Astrocyte (in vitro differentiated cells and primary cell): Measurements from ENCODE around the gene ADGRB3.

Experiments used
- EZH2 ChIP-seq: IDR thresholded peaks from 2 replicates; pipeline ENCODE4 v1.6.1; 2012; ENCODE audit warnings: mild to moderate bottlenecking, low read length, inconsistent platforms; ENCODE audit not compliant: insufficient read depth
- TF ChIP-seq, protein P1 (sequence below): IDR thresholded peaks from 2 replicates; pipeline ENCODE4 v1.5.1; 2011; ENCODE audit warnings: low read depth, mild to moderate bottlenecking, inconsistent platforms, low read length, moderate library complexity; ENCODE audit not compliant: insufficient read depth

DNA sequence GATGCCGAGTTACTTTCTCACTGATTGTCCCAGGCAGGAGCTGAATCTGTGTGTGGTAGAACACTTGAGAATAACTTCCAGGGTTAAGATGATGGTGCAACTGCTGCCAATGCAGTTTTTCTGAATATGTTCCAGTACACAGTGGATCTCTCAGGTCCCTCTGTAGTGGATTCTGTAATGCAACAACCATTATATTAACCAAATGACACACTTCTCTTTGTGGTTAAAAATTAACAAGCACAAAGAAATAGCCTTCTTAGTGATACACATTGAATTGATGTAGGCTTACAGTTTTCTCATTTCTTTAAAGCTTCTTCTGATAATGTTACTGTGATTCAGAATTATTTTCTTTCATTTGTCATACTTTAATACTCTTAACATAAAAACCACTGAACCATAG, 383.8 kb downstream of the ADGRB3 start:
- TF ChIP-seq, protein P1, sequence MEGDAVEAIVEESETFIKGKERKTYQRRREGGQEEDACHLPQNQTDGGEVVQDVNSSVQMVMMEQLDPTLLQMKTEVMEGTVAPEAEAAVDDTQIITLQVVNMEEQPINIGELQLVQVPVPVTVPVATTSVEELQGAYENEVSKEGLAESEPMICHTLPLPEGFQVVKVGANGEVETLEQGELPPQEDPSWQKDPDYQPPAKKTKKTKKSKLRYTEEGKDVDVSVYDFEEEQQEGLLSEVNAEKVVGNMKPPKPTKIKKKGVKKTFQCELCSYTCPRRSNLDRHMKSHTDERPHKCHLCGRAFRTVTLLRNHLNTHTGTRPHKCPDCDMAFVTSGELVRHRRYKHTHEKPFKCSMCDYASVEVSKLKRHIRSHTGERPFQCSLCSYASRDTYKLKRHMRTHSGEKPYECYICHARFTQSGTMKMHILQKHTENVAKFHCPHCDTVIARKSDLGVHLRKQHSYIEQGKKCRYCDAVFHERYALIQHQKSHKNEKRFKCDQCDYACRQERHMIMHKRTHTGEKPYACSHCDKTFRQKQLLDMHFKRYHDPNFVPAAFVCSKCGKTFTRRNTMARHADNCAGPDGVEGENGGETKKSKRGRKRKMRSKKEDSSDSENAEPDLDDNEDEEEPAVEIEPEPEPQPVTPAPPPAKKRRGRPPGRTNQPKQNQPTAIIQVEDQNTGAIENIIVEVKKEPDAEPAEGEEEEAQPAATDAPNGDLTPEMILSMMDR: no peak
- TF ChIP-seq EZH2: no peak
